Panc1 (cell line): Measurements from ENCODE around the gene ITGB2. TPM values are rescaled to one million over a fixed set of nuclear protein-coding genes. Genes with fewer than 3 reads are reported as not detected.

ENCODE experiments used
- ATAC-seq: fragments of 200-7000 bp; cut with Tn5 transposase; 2 replicates; pipeline ENCODE4 v1.9.1; 2020; ENCODE audit warnings: mild to moderate bottlenecking, moderate library complexity
- BruUV-seq: library from RNA; stranded (reverse); fragments of 400-500 nt; replicated peaks from 2 replicates; lab custom pipeline; 2021; lab: Mats Ljungman, UMichigan
- CTCF ChIA-PET: fragments of 300-600 bp; sonication (Branson Sonifier 250); formaldehyde crosslinking; loops from one replicate; lab custom pipeline; 2022; ENCODE audit warnings: antibody characterized with exemption; lab: Charles Lee
- POLR2A ChIA-PET: fragments of 300-600 bp; sonication (Branson Sonifier 250); formaldehyde crosslinking; loops from one replicate; lab custom pipeline; 2022; ENCODE audit warnings: antibody characterized with exemption; lab: Charles Lee
- DNase-seq: peaks from one replicate; pipeline ENCODE4 v3.0.0-alpha.2; 2010; ENCODE audit warnings: low read depth, low spot score
- H3K27ac ChIP-seq: 2 replicates; pipeline ENCODE4 v1.5.1; 2011; ENCODE audit warnings: mild to moderate bottlenecking, low read length, inconsistent platforms
- H3K27me3 ChIP-seq: fragments of 200-500 bp; sonication (Bioruptor generic); 2 replicates; pipeline ENCODE4 v1.6.0; 2014; ENCODE audit warnings: low read length, inconsistent platforms; ENCODE audit not compliant: control insufficient read depth, insufficient read depth
- H3K36me3 ChIP-seq: fragments of 200-500 bp; sonication (Bioruptor generic); 2 replicates; pipeline ENCODE4 v1.5.1; 2014; ENCODE audit warnings: inconsistent platforms, mild to moderate bottlenecking, low read length, moderate library complexity; ENCODE audit not compliant: control insufficient read depth, insufficient read depth
- H3K4me1 ChIP-seq: 2 replicates; pipeline ENCODE4 v1.5.1; 2011; ENCODE audit warnings: inconsistent platforms, mild to moderate bottlenecking, low read length, moderate library complexity; ENCODE audit not compliant: control insufficient read depth, insufficient read depth
- H3K4me3 ChIP-seq, 2 experiments: 2 replicates each; pipeline ENCODE4 v1.5.1; 2011 to 2012; ENCODE audit warnings: low read depth in 2 of 2, low read length in 2 of 2, mild to moderate bottlenecking in 2 of 2, inconsistent platforms in 1 of 2, moderate library complexity in 1 of 2
- H3K9me3 ChIP-seq: fragments of 200-500 bp; sonication (Bioruptor generic); 2 replicates; pipeline ENCODE4 v1.5.1; 2014; ENCODE audit warnings: low read depth, mild to moderate bottlenecking, inconsistent platforms, low read length, moderate library complexity; ENCODE audit not compliant: control insufficient read depth, insufficient read depth
- POLR2AphosphoS5 ChIP-seq: IDR thresholded peaks from 2 replicates; pipeline ENCODE4 v1.6.1; 2012; ENCODE audit warnings: mild to moderate bottlenecking, low read depth, low read length, moderate library complexity
- SIN3A ChIP-seq: IDR thresholded peaks from 2 replicates; pipeline ENCODE4 v1.6.1; 2012; ENCODE audit warnings: low read depth, mild to moderate bottlenecking, low read length, moderate library complexity, borderline replicate concordance; ENCODE audit not compliant: insufficient read depth
- TCF7L2 ChIP-seq: IDR thresholded peaks from 2 replicates; pipeline ENCODE4 v1.6.1; 2011; ENCODE audit warnings: mild to moderate bottlenecking, low read depth, low read length, inconsistent platforms
- in situ Hi-C: cut with HindIII; loops from 2 replicates; pipeline ENCODE4 v1.10.0; 2016; ENCODE audit warnings: low sequenced_read_pairs, low pct_unique_long_range_greater_than_20kb
- intact Hi-C: fragments of 100-400 bp; cut with micrococcal nuclease; formaldehyde crosslinking; loops from one replicate; pipeline ENCODE4 v1.10.0; 2022; ENCODE audit not compliant: unreplicated experiment
- total RNA-seq: library from RNA; stranded (reverse); gene quantifications from one replicate; pipeline ENCODE4 v1.2.1, GENCODE V29; 2021; ENCODE audit not compliant: unreplicated experiment
- TF ChIP-seq, protein P1 (sequence below): fragments of 450-650 bp; IDR thresholded peaks from 2 replicates; pipeline ENCODE4 v1.5.1; 2017; ENCODE audit warnings: mild to moderate bottlenecking
- TF ChIP-seq, protein P2 (sequence below), 2 experiments: IDR thresholded peaks; 2 replicates each; pipeline ENCODE4 v1.6.1; 2011 to 2012; ENCODE audit warnings: low read depth in 2 of 2, control low read depth in 1 of 2, low read length in 1 of 2, mild to moderate bottlenecking in 1 of 2, moderate library complexity in 1 of 2; ENCODE audit not compliant: insufficient read depth in 1 of 2

Gene ITGB2
- total RNA-seq, 1 experiment from 2014 or later, result 3.0 TPM

DNA sequence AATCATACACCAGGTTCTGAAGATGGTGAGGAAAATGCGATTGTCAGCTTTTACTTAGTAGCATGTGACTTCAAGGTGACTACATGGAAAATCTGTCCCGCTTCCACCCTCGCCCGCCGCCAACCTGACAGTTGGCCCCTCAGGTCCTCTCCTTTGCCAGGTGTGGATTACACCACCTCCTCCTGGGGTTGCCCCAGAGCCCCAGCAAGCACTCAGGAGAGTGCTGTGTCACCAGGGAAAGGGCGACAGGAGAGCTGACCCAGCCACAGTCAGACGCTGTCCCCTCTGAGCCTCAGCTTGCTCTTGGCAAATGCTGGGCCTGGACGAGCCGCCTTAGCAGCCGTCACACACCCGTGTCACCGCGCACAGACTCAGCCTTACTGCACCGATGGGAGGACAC is 65.1 kb downstream of the ITGB2 start:
- H3K4me3 ChIP-seq, result no peak overlapping the region
- in situ Hi-C loops (no loop called here), intact Hi-C loops (no loop called here)
- BruUV-seq, result no TSS peak
- H3K4me1 ChIP-seq, result peaks cover 3% of the 10 kb centered on the region
- no peaks in the 10 kb centered on the region for H3K9me3 ChIP-seq
- H3K27me3 ChIP-seq, result no peaks in the 10 kb centered on the region
- no peak overlapping the region for H3K27ac ChIP-seq
- H3K36me3 ChIP-seq, result peaks cover 10% of the 10 kb centered on the region
- no peak for ATAC-seq
- no peak for DNase-seq
- TF ChIP-seq TCF7L2 (no peak), POLR2AphosphoS5 (no peak), SIN3A (no peak)
- ChIA-PET POLR2A (interaction anchor here (0.6 kb wide), 1 partner anchor 38 kb away, joined by 3 read pairs; no protein-coding TSS in a partner anchor), CTCF (no interaction called here)

DNA sequence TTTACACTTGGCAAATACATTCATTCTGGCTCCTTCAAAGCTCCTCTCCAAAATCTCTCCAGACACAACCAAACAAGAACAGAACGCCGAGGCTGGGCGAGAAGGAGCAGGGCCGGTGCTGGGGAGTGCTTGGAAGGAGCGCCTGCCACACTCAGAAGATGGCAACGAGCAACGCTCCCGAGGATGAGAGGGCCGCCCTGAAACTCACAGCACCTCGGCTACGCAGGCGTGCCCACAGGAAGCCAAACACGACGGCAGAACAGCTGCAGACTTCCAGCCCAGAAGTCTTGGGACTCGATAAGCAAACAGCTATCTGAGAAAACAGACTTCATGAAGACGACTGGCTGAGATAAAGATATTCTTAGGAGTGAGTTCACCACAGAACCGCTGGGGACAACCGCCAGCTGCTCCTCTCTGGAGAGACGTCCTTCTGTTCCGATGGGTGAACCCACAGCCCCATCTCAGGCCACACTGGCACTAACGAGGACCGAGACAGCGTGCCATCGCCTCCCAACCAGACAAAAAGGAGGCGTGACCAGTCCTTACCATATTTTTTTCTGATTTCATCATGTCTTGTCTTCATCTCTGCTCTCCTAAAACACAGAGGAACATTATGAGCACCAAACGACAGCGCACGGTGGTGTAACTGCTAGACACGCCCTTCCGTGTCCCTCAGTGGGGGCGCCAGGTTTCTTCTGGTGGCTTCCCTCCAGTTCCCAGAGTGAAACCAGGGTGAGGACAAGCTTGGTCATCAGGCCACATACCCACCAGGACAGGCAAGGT is 65.8 kb downstream of the ITGB2 start:
- no TSS peak for BruUV-seq
- ChIA-PET POLR2A (interaction anchor here (0.6 kb wide), 1 partner anchor 38 kb away, joined by 3 read pairs; no protein-coding TSS in a partner anchor), CTCF (no interaction called here)
- Histone ChIP-seq H3K4me1 (peaks cover 3% of the 10 kb centered on the region), H3K9me3 (no peaks in the 10 kb centered on the region), H3K4me3 (no peak overlapping the region), H3K36me3 (peaks cover 10% of the 10 kb centered on the region), H3K27me3 (no peaks in the 10 kb centered on the region), H3K27ac (no peak overlapping the region)
- no peak for DNase-seq
- intact Hi-C loops (no loop called here), in situ Hi-C loops (no loop called here)
- no peak for ATAC-seq
- TF ChIP-seq, protein P1, sequence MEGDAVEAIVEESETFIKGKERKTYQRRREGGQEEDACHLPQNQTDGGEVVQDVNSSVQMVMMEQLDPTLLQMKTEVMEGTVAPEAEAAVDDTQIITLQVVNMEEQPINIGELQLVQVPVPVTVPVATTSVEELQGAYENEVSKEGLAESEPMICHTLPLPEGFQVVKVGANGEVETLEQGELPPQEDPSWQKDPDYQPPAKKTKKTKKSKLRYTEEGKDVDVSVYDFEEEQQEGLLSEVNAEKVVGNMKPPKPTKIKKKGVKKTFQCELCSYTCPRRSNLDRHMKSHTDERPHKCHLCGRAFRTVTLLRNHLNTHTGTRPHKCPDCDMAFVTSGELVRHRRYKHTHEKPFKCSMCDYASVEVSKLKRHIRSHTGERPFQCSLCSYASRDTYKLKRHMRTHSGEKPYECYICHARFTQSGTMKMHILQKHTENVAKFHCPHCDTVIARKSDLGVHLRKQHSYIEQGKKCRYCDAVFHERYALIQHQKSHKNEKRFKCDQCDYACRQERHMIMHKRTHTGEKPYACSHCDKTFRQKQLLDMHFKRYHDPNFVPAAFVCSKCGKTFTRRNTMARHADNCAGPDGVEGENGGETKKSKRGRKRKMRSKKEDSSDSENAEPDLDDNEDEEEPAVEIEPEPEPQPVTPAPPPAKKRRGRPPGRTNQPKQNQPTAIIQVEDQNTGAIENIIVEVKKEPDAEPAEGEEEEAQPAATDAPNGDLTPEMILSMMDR, result no peak
- TF ChIP-seq, protein P2, sequence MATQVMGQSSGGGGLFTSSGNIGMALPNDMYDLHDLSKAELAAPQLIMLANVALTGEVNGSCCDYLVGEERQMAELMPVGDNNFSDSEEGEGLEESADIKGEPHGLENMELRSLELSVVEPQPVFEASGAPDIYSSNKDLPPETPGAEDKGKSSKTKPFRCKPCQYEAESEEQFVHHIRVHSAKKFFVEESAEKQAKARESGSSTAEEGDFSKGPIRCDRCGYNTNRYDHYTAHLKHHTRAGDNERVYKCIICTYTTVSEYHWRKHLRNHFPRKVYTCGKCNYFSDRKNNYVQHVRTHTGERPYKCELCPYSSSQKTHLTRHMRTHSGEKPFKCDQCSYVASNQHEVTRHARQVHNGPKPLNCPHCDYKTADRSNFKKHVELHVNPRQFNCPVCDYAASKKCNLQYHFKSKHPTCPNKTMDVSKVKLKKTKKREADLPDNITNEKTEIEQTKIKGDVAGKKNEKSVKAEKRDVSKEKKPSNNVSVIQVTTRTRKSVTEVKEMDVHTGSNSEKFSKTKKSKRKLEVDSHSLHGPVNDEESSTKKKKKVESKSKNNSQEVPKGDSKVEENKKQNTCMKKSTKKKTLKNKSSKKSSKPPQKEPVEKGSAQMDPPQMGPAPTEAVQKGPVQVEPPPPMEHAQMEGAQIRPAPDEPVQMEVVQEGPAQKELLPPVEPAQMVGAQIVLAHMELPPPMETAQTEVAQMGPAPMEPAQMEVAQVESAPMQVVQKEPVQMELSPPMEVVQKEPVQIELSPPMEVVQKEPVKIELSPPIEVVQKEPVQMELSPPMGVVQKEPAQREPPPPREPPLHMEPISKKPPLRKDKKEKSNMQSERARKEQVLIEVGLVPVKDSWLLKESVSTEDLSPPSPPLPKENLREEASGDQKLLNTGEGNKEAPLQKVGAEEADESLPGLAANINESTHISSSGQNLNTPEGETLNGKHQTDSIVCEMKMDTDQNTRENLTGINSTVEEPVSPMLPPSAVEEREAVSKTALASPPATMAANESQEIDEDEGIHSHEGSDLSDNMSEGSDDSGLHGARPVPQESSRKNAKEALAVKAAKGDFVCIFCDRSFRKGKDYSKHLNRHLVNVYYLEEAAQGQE (IDR thresholded peaks at IDR 0.05; ENCODE audit: insufficient read depth in 1 of 2, low read depth in 2 of 2, low read length in 1 of 2), result no peak
- no peak for TF ChIP-seq POLR2AphosphoS5
- TF ChIP-seq SIN3A, result no peak
- no peak for TF ChIP-seq TCF7L2

DNA sequence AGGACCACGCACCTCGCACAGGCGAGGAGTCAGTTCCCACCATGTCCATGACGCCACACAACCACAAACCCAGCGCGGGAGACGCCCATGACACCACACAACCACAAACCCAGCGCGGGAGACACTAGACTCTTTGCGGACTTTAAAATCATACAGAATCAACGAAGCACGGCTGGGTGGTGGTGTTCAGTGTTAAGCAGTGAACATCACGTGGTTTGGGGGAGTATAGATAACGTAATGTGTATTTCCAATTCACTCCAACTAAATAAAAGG is 66.4 kb downstream of the ITGB2 start:
- POLR2A ChIA-PET, result no interaction called here
- CTCF ChIA-PET, result no interaction called here
- peaks cover 7% of the 10 kb centered on the region for H3K36me3 ChIP-seq
- intact Hi-C loops, result no loop called here
- ATAC-seq (no peak), DNase-seq (no peak)
- TF ChIP-seq, protein P1, result no peak
- no TSS peak for BruUV-seq
- no peaks in the 10 kb centered on the region for H3K27me3 ChIP-seq
- H3K4me1 ChIP-seq, result peaks cover 3% of the 10 kb centered on the region
- H3K27ac ChIP-seq, result no peak overlapping the region
- H3K4me3 ChIP-seq, result no peak overlapping the region
- no peaks in the 10 kb centered on the region for H3K9me3 ChIP-seq
- in situ Hi-C loops, result no loop called here
